Neural crest cell (in vitro differentiated cells): ENCODE measurements around the gene PDGFRB. TPM values are rescaled to one million over a fixed set of nuclear protein-coding genes. Genes with fewer than 3 reads are reported as not detected.
A peak's percentile ranks its signal among the peaks of the same experiment; 100 is the strongest.

Experiments
- DNase-seq: peaks from one replicate; pipeline ENCODE4 v3.0.0; 2021; ENCODE audit warnings: low read depth, mixed read lengths, low spot score
- H3K27ac Mint-ChIP-seq: one replicate; pipeline ENCODE4 v1.8.0; 2021; ENCODE audit warnings: mild to moderate bottlenecking, mixed read lengths; ENCODE audit not compliant: unreplicated experiment
- H3K27me3 Mint-ChIP-seq: 2 replicates; pipeline ENCODE4 v1.8.0; 2021; ENCODE audit warnings: low read depth, mild to moderate bottlenecking, mixed read lengths
- H3K36me3 Mint-ChIP-seq: 2 replicates; pipeline ENCODE4 v1.8.0; 2021; ENCODE audit warnings: low read depth, mild to moderate bottlenecking, mixed read lengths
- H3K4me1 Mint-ChIP-seq: 2 replicates; pipeline ENCODE4 v1.8.0; 2021; ENCODE audit warnings: mixed read lengths
- H3K4me3 Mint-ChIP-seq: one replicate; pipeline ENCODE4 v1.8.0; 2021; ENCODE audit warnings: mild to moderate bottlenecking, mixed read lengths
- H3K9me3 Mint-ChIP-seq: 2 replicates; pipeline ENCODE4 v1.8.0; 2021; ENCODE audit warnings: mixed read lengths
- CTCF ChIP-seq: fragments of 200-600 bp; sonication (generic); conservative IDR thresholded peaks from 2 replicates; pipeline ENCODE4 v1.5.0; 2021; ENCODE audit warnings: antibody characterized with exemption, mild to moderate bottlenecking
- total RNA-seq: library from RNA; stranded (reverse); gene quantifications from 2 replicates; pipeline ENCODE4 v1.2.1, GENCODE V29; 2021

PDGFRB gene
- total RNA-seq, 1 donor from 2014 or later: 10.8 TPM

DNA sequence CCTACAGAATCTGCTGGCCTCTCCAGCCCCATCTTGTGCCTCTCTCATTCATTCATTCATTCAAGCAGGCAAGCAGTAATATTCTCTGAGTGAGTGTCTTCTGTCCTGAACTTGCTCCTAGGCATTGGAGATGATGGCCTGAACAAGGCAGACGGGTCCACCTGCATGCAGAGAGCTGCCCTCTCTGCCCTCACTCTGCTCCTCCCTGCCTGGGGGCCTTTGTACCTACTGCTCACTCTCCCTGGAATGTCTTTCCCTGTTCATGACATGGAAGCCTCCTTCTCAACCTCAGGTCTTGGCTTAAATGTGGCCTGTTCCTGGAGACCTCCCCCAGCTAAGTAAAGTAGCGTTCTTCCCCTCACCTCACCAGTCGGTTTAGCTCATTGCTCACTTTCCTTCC lies 17.5 kb upstream of the PDGFRB start:
- no peak for DNase-seq
- no peak overlapping the region for H3K27ac Mint-ChIP-seq
- TF ChIP-seq CTCF: no peak
- H3K4me1 Mint-ChIP-seq: peaks cover 3% of the 10 kb centered on the region
- no peak overlapping the region for H3K4me3 Mint-ChIP-seq
- no peaks in the 10 kb centered on the region for H3K36me3 Mint-ChIP-seq
- H3K27me3 Mint-ChIP-seq: peaks cover 41% of the 10 kb centered on the region
- H3K9me3 Mint-ChIP-seq: no peaks in the 10 kb centered on the region

DNA sequence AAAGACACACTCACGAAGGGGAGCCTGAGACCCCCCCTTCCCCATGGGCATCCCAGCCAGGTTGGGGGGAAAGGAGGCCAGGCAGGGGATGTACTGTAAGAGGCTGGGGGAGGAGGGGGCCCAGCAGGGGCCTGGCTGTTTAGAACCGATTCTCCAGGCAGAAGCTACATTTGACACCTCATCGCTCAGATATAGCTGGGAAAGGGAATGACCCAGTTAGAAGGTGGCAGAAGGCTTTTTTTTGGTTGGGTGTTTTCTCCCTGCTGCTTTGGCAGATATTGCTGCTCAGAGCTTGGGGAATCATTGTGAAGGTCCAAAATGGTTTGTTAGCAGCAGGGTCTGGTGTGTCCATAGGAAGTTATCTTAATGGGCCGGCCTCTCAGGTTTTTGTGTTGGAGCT lies 16.9 kb upstream of the PDGFRB start:
- no peak for DNase-seq
- no peak overlapping the region for H3K4me3 Mint-ChIP-seq
- peaks cover 47% of the 10 kb centered on the region for H3K27me3 Mint-ChIP-seq
- H3K36me3 Mint-ChIP-seq: no peaks in the 10 kb centered on the region
- peaks cover 8% of the 10 kb centered on the region for H3K4me1 Mint-ChIP-seq
- no peak overlapping the region for H3K27ac Mint-ChIP-seq
- no peaks in the 10 kb centered on the region for H3K9me3 Mint-ChIP-seq
- TF ChIP-seq CTCF: no peak

- no peaks in the 10 kb centered on the region for H3K9me3 Mint-ChIP-seq
- no peak overlapping the region for H3K4me3 Mint-ChIP-seq
- H3K27ac Mint-ChIP-seq: no peak overlapping the region
- TF ChIP-seq CTCF: no peak
- no peak for DNase-seq
- H3K27me3 Mint-ChIP-seq: peaks cover 51% of the 10 kb centered on the region
- peaks cover 10% of the 10 kb centered on the region for H3K4me1 Mint-ChIP-seq
- no peaks in the 10 kb centered on the region for H3K36me3 Mint-ChIP-seq
Measured at GRCh38 chr5:150172145-150172544, 16.5 kb upstream of the PDGFRB start.

- H3K36me3 Mint-ChIP-seq: no peaks in the 10 kb centered on the region
- H3K27me3 Mint-ChIP-seq: peaks cover 72% of the 10 kb centered on the region
- no peak for DNase-seq
- no peak overlapping the region for H3K27ac Mint-ChIP-seq
- H3K4me1 Mint-ChIP-seq: peaks cover 32% of the 10 kb centered on the region
- H3K9me3 Mint-ChIP-seq: no peaks in the 10 kb centered on the region
- TF ChIP-seq CTCF: no peak
- H3K4me3 Mint-ChIP-seq: no peak overlapping the region
Measured at GRCh38 chr5:150168864-150169263, 13.2 kb upstream of the PDGFRB start.

- H3K9me3 Mint-ChIP-seq: no peaks in the 10 kb centered on the region
- H3K27ac Mint-ChIP-seq: no peak overlapping the region
- peak overlapping the region; percentile 27 for H3K4me3 Mint-ChIP-seq
- H3K4me1 Mint-ChIP-seq: peaks cover 41% of the 10 kb centered on the region
- DNase-seq: no peak
- peaks cover 69% of the 10 kb centered on the region for H3K27me3 Mint-ChIP-seq
- H3K36me3 Mint-ChIP-seq: no peaks in the 10 kb centered on the region
- no peak for TF ChIP-seq CTCF
Measured at GRCh38 chr5:150167908-150168307, 12.3 kb upstream of the PDGFRB start.

DNA sequence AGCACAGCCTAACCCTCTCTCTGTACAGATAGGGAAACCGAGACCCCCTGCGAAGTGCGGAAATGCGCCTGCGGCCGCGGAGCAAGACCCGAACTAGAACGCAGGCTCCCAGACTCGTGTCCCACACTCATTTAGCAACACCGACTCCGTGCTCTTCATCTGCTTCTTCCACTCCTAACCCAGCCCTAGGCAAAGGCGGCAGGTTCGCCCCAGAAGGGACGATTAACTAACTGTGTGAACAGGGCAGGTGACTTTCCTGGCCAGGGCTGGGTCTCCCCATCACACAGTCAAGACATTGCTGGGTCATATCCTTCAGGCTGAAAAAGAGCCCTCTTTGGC lies 11.8 kb upstream of the PDGFRB start:
- Mint-ChIP-seq H3K27ac (no peak overlapping the region), H3K9me3 (no peaks in the 10 kb centered on the region), H3K36me3 (no peaks in the 10 kb centered on the region), H3K27me3 (peaks cover 69% of the 10 kb centered on the region), H3K4me3 (peak overlapping the region; percentile 47), H3K4me1 (peaks cover 42% of the 10 kb centered on the region)
- DNase-seq: no peak
- no peak for TF ChIP-seq CTCF
